ELF-1 (cell line): ENCODE results near the gene SETD9.

ENCODE experiments used
- DNase-seq: peaks from one replicate; pipeline ENCODE4 v3.0.0-alpha.2; 2016; ENCODE audit warnings: low read depth, low spot score

The SETD9 gene

GRCh38 chr5:56934325-56934724 is 24.9 kb downstream of the SETD9 start:
- DNase-seq: no peak

- DNase-seq: no peak
Measured at GRCh38 chr5:56938858-56939257, 29.5 kb downstream of the SETD9 start.

- no peak for DNase-seq
Measured at GRCh38 chr5:56941981-56942380, 32.6 kb downstream of the SETD9 start.

GRCh38 chr5:56947052-56947451 is 37.7 kb downstream of the SETD9 start:
- no peak for DNase-seq

- peak; percentile 69 for DNase-seq
Measured at GRCh38 chr5:56950626-56951125, 41.3 kb downstream of the SETD9 start.

- DNase-seq: peak; percentile 75
Measured at GRCh38 chr5:56951126-56951945, 41.9 kb downstream of the SETD9 start.

GRCh38 chr5:56951946-56952691 is 42.7 kb downstream of the SETD9 start, which contains the start of gene MIER3:
MIER3 (minus strand) TSS chr5:56952123; CDS start chr5:56952102, 21 bp downstream.
- peak; percentile 71 for DNase-seq

GRCh38 chr5:56954262-56954661 is 44.9 kb downstream of the SETD9 start:
- DNase-seq: no peak

GRCh38 chr5:56958595-56958994 is 49.2 kb downstream of the SETD9 start:
- DNase-seq: no peak

- DNase-seq: no peak
Measured at GRCh38 chr5:56959326-56959725, 49.9 kb downstream of the SETD9 start.

GRCh38 chr5:56961746-56962145 is 52.4 kb downstream of the SETD9 start:
- no peak for DNase-seq

- no peak for DNase-seq
Measured at GRCh38 chr5:56962286-56962685, 52.9 kb downstream of the SETD9 start.

GRCh38 chr5:56963246-56963645 is 53.9 kb downstream of the SETD9 start:
- DNase-seq: no peak

GRCh38 chr5:56964173-56964572 is 54.8 kb downstream of the SETD9 start:
- no peak for DNase-seq
